Spinal cord (tissue), 10 donors: ENCODE results near the gene THTPA. TPM values are rescaled to one million over a fixed set of nuclear protein-coding genes. Genes with fewer than 3 reads are reported as not detected.

Source experiments
- DNase-seq, 6 donors: peaks; one replicate each; pipeline versions ENCODE4 v3.0.0 to v3.0.0-alpha.2; 2013 to 2015; ENCODE audit warnings: low spot score in 6 of 6, low read depth in 4 of 6
- H3K27ac ChIP-seq: one replicate; pipeline ENCODE4 v1.5.1; 2013; ENCODE audit warnings: low read depth, low read length, control low read depth
- H3K27me3 ChIP-seq: one replicate; pipeline ENCODE4 v1.6.1; 2013; ENCODE audit warnings: low read length; ENCODE audit not compliant: control insufficient read depth, insufficient read depth
- H3K36me3 ChIP-seq: one replicate; pipeline ENCODE4 v1.6.1; 2013; ENCODE audit warnings: low read length; ENCODE audit not compliant: control insufficient read depth, insufficient read depth
- H3K4me1 ChIP-seq: one replicate; pipeline ENCODE4 v1.6.1; 2013; ENCODE audit warnings: low read length; ENCODE audit not compliant: control insufficient read depth, insufficient read depth
- H3K4me3 ChIP-seq: one replicate; pipeline ENCODE4 v1.5.1; 2013; ENCODE audit warnings: low read depth, low read length, control low read depth
- H3K9me3 ChIP-seq: one replicate; pipeline ENCODE4 v1.6.1; 2013; ENCODE audit warnings: low read length; ENCODE audit not compliant: control insufficient read depth, insufficient read depth
- WGBS: methylation state at CpG from one replicate; pipeline ENCODE4 v1.1.5; 2013; ENCODE audit warnings: missing lambda C conversion rate; ENCODE audit not compliant: insufficient coverage; 5-methylcytosine and 5-hydroxymethylcytosine counted together
- polyA plus RNA-seq, 2 donors: library from polyadenylated mRNA; unstranded; fragments of 120-200 nt; gene quantifications; one replicate each; pipeline ENCODE4 v1.2.1, GENCODE V29; 2013; ENCODE audit not compliant: insufficient read length in 2 of 2
- total RNA-seq, 2 donors: library from RNA; depleted of rRNA in 1 of 2; stranded (reverse); fragments of 120-200 nt in 1 of 2; fragments of >200 nt in 1 of 2; gene quantifications; one replicate each; pipeline versions ENCODE4 v1.2.3 to v1.2.4, GENCODE V29; 2013 to 2014
- donor health status: healthy.

Gene THTPA
- total and polyA plus RNA-seq, 4 donors: 15.1 to 36.7 (median 26.0) TPM

GRCh38 chr14:23600322-23600707 lies 44.2 kb downstream of the THTPA start:
- H3K27ac ChIP-seq: no peak overlapping the region
- H3K36me3 ChIP-seq: no peaks in the 10 kb centered on the region
- no peak for DNase-seq
- H3K4me3 ChIP-seq: no peak overlapping the region
- no CpG with 5 or more reads among the region's 2 CpGs for WGBS
- no peaks in the 10 kb centered on the region for H3K4me1 ChIP-seq
- no peaks in the 10 kb centered on the region for H3K27me3 ChIP-seq
- no peaks in the 10 kb centered on the region for H3K9me3 ChIP-seq

GRCh38 chr14:23600806-23601205 lies 44.7 kb downstream of the THTPA start:
- no peak overlapping the region for H3K4me3 ChIP-seq
- no peaks in the 10 kb centered on the region for H3K9me3 ChIP-seq
- no peaks in the 10 kb centered on the region for H3K27me3 ChIP-seq
- no peaks in the 10 kb centered on the region for H3K36me3 ChIP-seq
- H3K27ac ChIP-seq: no peak overlapping the region
- no peaks in the 10 kb centered on the region for H3K4me1 ChIP-seq
- no peak for DNase-seq
- WGBS: 100% methylated on average over 1 of the region's 1 CpG

GRCh38 chr14:23601424-23601823 lies 45.4 kb downstream of the THTPA start:
- H3K27ac ChIP-seq: no peak overlapping the region
- H3K4me1 ChIP-seq: no peaks in the 10 kb centered on the region
- H3K36me3 ChIP-seq: no peaks in the 10 kb centered on the region
- no peak for DNase-seq
- H3K27me3 ChIP-seq: no peaks in the 10 kb centered on the region
- no peaks in the 10 kb centered on the region for H3K9me3 ChIP-seq
- H3K4me3 ChIP-seq: no peak overlapping the region

- Histone ChIP-seq H3K9me3 (no peaks in the 10 kb centered on the region), H3K36me3 (no peaks in the 10 kb centered on the region), H3K27ac (no peak overlapping the region), H3K4me1 (no peaks in the 10 kb centered on the region), H3K4me3 (no peak overlapping the region), H3K27me3 (no peaks in the 10 kb centered on the region)
- DNase-seq: no peak
- 43% methylated on average over 1 of the region's 1 CpG for WGBS
Observed at GRCh38 chr14:23601845-23602180, 45.7 kb downstream of the THTPA start.

GRCh38 chr14:23602181-23603095 lies 46.4 kb downstream of the THTPA start:
- 84% methylated on average over 8 of the region's 12 CpGs for WGBS
- H3K4me3 ChIP-seq: no peak overlapping the region
- no peaks in the 10 kb centered on the region for H3K27me3 ChIP-seq
- H3K9me3 ChIP-seq: no peaks in the 10 kb centered on the region
- H3K36me3 ChIP-seq: no peaks in the 10 kb centered on the region
- no peak for DNase-seq
- H3K27ac ChIP-seq: no peak overlapping the region
- H3K4me1 ChIP-seq: no peaks in the 10 kb centered on the region

- Histone ChIP-seq H3K9me3 (no peaks in the 10 kb centered on the region), H3K4me1 (no peaks in the 10 kb centered on the region), H3K36me3 (no peaks in the 10 kb centered on the region), H3K27ac (no peak overlapping the region), H3K4me3 (no peak overlapping the region), H3K27me3 (no peaks in the 10 kb centered on the region)
- WGBS: 86% methylated on average over 2 of the region's 2 CpGs
- DNase-seq: no peak
Observed at GRCh38 chr14:23603103-23603502, 47.0 kb downstream of the THTPA start.

GRCh38 chr14:23604148-23604547 lies 48.1 kb downstream of the THTPA start:
- Histone ChIP-seq H3K4me3 (no peak overlapping the region), H3K9me3 (no peaks in the 10 kb centered on the region), H3K27ac (no peak overlapping the region), H3K36me3 (no peaks in the 10 kb centered on the region), H3K4me1 (no peaks in the 10 kb centered on the region), H3K27me3 (no peaks in the 10 kb centered on the region)
- 78% methylated on average over 1 of the region's 2 CpGs for WGBS
- no peak for DNase-seq

- no peaks in the 10 kb centered on the region for H3K27me3 ChIP-seq
- no peaks in the 10 kb centered on the region for H3K36me3 ChIP-seq
- no peaks in the 10 kb centered on the region for H3K9me3 ChIP-seq
- no peak overlapping the region for H3K4me3 ChIP-seq
- WGBS: 86% methylated on average over 3 of the region's 3 CpGs
- no peak overlapping the region for H3K27ac ChIP-seq
- DNase-seq: no peak
- H3K4me1 ChIP-seq: no peaks in the 10 kb centered on the region
Observed at GRCh38 chr14:23604675-23605170, 48.7 kb downstream of the THTPA start.

GRCh38 chr14:23605931-23606585 lies 50.0 kb downstream of the THTPA start:
- H3K27me3 ChIP-seq: no peaks in the 10 kb centered on the region
- H3K4me3 ChIP-seq: no peak overlapping the region
- 69% methylated on average over 6 of the region's 6 CpGs for WGBS
- H3K4me1 ChIP-seq: no peaks in the 10 kb centered on the region
- no peaks in the 10 kb centered on the region for H3K9me3 ChIP-seq
- H3K36me3 ChIP-seq: no peaks in the 10 kb centered on the region
- no peak overlapping the region for H3K27ac ChIP-seq
- peak in 1 of 6 donors; percentile 22 for DNase-seq

GRCh38 chr14:23608454-23608853 lies 52.4 kb downstream of the THTPA start:
- Histone ChIP-seq H3K4me3 (no peak overlapping the region), H3K9me3 (no peaks in the 10 kb centered on the region), H3K36me3 (no peaks in the 10 kb centered on the region), H3K4me1 (no peaks in the 10 kb centered on the region), H3K27ac (no peak overlapping the region), H3K27me3 (no peaks in the 10 kb centered on the region)
- WGBS: no CpG with 5 or more reads among the region's 1 CpG
- peak in 3 of 6 donors; percentile 5 to 72 (median 28) for DNase-seq
